RPMI8226 (cell line): Measurements from ENCODE around the gene ZNF37A.
A peak's percentile ranks its signal among the peaks of the same experiment; 100 is the strongest.
"Not testable (repeated sequence)": the region's sequence is repeated elsewhere in the genome, so short reads cannot be mapped to it uniquely, and the experiment has no call there.

Source experiments
- DNase-seq: peaks from one replicate; pipeline ENCODE4 v3.0.0-alpha.2; 2015

ZNF37A gene

GRCh38 chr10:38094158-38094926 is at the start of gene ZNF37A:
ZNF37A (plus strand) TSS chr10:38094337; CDS start chr10:38096618, 2,281 bp downstream.
- DNase-seq: peak; percentile 94

- no peak for DNase-seq
Observed at GRCh38 chr10:38045129-38045528, 49.0 kb upstream of the ZNF37A start.

- no peak for DNase-seq
Observed at GRCh38 chr10:38047666-38048065, 46.5 kb upstream of the ZNF37A start.

- no peak for DNase-seq
Observed at GRCh38 chr10:38050212-38050611, 43.9 kb upstream of the ZNF37A start.

- no peak for DNase-seq
Observed at GRCh38 chr10:38054361-38054797, 39.8 kb upstream of the ZNF37A start.

GRCh38 chr10:38055274-38055894 is 38.8 kb upstream of the ZNF37A start:
- DNase-seq: not testable (repeated sequence)

GRCh38 chr10:38069663-38070062 is 24.5 kb upstream of the ZNF37A start:
- DNase-seq: not testable (repeated sequence)

GRCh38 chr10:38070501-38070900 is 23.6 kb upstream of the ZNF37A start:
- DNase-seq: no peak

GRCh38 chr10:38072552-38072951 is 21.6 kb upstream of the ZNF37A start:
- no peak for DNase-seq

GRCh38 chr10:38076687-38077086 is 17.4 kb upstream of the ZNF37A start:
- DNase-seq: no peak

GRCh38 chr10:38093318-38093717 is 819 bp upstream of the ZNF37A start:
- DNase-seq: not testable (repeated sequence)

- DNase-seq: no peak
Observed at GRCh38 chr10:38093816-38094157, 350 bp upstream of the ZNF37A start.

GRCh38 chr10:38094927-38095574 is 914 bp downstream of the ZNF37A start:
- no peak for DNase-seq

- DNase-seq: no peak
Observed at GRCh38 chr10:38102880-38103279, 8.7 kb downstream of the ZNF37A start.

GRCh38 chr10:38103756-38104155 is 9.6 kb downstream of the ZNF37A start:
- DNase-seq: no peak

- no peak for DNase-seq
Observed at GRCh38 chr10:38112159-38112558, 18.0 kb downstream of the ZNF37A start.

GRCh38 chr10:38118072-38118807 is 24.1 kb downstream of the ZNF37A start:
- no peak for DNase-seq

GRCh38 chr10:38119038-38119437 is 24.9 kb downstream of the ZNF37A start:
- no peak for DNase-seq

GRCh38 chr10:38127812-38128211 is 33.7 kb downstream of the ZNF37A start:
- no peak for DNase-seq

- no peak for DNase-seq
Observed at GRCh38 chr10:38143587-38143986, 49.5 kb downstream of the ZNF37A start.

- DNase-seq: peak; percentile 57
Observed at GRCh38 chr10:38146579-38147333, 52.6 kb downstream of the ZNF37A start.

GRCh38 chr10:38147686-38148085 is 53.5 kb downstream of the ZNF37A start:
- DNase-seq: no peak
